GM19452 (cell line): ENCODE measurements around the gene GGA2.

Experiments used
- ATAC-seq: cut with Tn5 transposase; IDR thresholded peaks from one replicate; pipeline ENCODE4 v1.9.1; 2021; ENCODE audit not compliant: unreplicated experiment

The GGA2 gene

DNA sequence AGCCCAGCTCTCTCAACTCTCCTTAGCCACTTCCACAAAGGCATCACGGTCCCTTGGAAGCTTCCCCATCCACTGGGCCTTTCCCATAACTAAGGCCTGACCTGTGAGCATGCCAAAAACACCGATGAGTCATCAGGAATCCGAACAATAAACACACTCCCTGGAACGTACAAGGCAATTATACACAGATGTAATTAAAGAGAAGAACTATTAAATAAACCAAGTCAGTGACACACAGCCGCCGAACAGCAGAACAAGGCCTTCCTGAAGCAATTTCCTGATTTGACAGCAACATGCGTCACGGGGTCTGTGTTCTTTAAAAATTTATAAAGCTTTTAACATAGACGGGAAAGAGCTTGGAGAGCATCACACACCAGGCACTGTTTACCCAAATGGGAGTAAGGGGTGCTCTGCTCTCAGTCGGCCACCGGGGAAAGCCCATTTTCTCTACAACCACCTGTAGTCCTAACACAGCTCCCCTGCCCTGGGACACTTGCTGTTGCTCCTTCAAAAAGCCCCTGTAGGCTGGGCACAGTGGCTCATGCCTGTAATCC lies 86.7 kb downstream of the GGA2 start:
- ATAC-seq: no peak

DNA sequence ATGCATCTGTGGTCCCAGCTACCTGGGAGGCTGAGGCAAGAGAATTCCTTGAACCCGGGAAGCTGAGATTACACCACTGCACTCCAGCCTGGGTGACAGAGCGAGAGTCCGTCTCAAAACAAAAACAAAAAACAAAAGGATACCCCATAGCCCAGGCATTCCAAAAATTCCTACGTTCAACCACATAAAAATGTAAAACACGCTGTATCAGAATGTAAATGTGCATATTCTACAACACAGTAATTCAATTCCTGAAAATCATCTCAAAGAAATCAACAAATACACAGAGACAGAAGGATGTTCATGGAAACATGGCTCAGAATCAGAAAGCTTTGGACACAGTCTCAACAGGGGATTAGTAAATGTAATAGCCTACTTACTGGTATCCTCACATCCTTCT lies 90.3 kb downstream of the GGA2 start:
- no peak for ATAC-seq

DNA sequence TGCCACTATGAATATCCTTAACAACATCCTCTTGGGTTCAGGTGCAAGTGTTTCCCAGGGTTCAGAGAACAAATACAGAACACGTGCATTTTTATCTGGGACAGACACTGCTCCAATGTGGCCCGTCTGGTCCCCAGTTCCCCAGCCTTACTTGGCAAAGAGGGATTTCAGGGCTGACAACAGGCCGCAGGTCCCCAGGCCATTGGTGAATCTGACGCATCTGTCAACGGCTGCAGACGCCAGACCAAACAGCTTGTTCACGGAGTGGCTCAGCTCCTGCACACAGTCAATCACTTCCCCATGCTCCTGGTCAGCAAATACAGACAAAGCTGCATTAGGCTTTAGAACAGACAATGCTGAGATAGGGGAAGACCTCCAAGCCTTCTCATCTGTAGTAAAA lies 93.5 kb downstream of the GGA2 start:
- no peak for ATAC-seq

GRCh38 chr16:23414731-23415130 lies 95.6 kb downstream of the GGA2 start:
- ATAC-seq: no peak
